Measurements from ENCODE around the gene WNT7B.

Gene WNT7B

GRCh38 chr22:45916515-45916914 lies 60.4 kb downstream of the WNT7B start:
- DNase-seq = no peak
- no peak for TF ChIP-seq CTCF (IDR thresholded peaks at IDR 0.05)
- Mint-ChIP-seq H3K9me3 (peaks cover 5% of the 10 kb centered on the region), H3K27ac (no peak overlapping the region), H3K4me3 (no peak overlapping the region), H3K4me1 (no peaks in the 10 kb centered on the region), H3K36me3 (ENCODE audit: low read depth) (no peaks in the 10 kb centered on the region), H3K27me3 (ENCODE audit: low read depth, poor library complexity) (peaks cover 7% of the 10 kb centered on the region)

GRCh38 chr22:45915841-45916240 lies 61.1 kb downstream of the WNT7B start:
- no peak overlapping the region for H3K27ac Mint-ChIP-seq
- no peak for TF ChIP-seq CTCF (IDR thresholded peaks at IDR 0.05)

GRCh38 chr22:45915151-45915550 lies 61.8 kb downstream of the WNT7B start:
- peaks cover 5% of the 10 kb centered on the region for H3K9me3 Mint-ChIP-seq
- H3K4me1 Mint-ChIP-seq = peaks cover 2% of the 10 kb centered on the region
- DNase-seq = no peak
- no peak for TF ChIP-seq CTCF (IDR thresholded peaks at IDR 0.05)
- H3K27me3 Mint-ChIP-seq (ENCODE audit: low read depth, poor library complexity) = peaks cover 7% of the 10 kb centered on the region
- H3K36me3 Mint-ChIP-seq (ENCODE audit: low read depth) = no peaks in the 10 kb centered on the region
- H3K27ac Mint-ChIP-seq = no peak overlapping the region
- H3K4me3 Mint-ChIP-seq = no peak overlapping the region

More at GRCh38 chr22:45915841-45916240, 61.1 kb downstream of the WNT7B start:
- no peaks in the 10 kb centered on the region for H3K36me3 Mint-ChIP-seq (ENCODE audit: low read depth)
- peaks cover 5% of the 10 kb centered on the region for H3K9me3 Mint-ChIP-seq
- peaks cover 7% of the 10 kb centered on the region for H3K27me3 Mint-ChIP-seq (ENCODE audit: low read depth, poor library complexity)
- no peak for DNase-seq
- no peaks in the 10 kb centered on the region for H3K4me1 Mint-ChIP-seq
- no peak overlapping the region for H3K4me3 Mint-ChIP-seq

- Mint-ChIP-seq H3K4me3 (no peak overlapping the region), H3K4me1 (peaks cover 7% of the 10 kb centered on the region), H3K9me3 (peaks cover 5% of the 10 kb centered on the region), H3K27me3 (ENCODE audit: low read depth, poor library complexity) (peaks cover 7% of the 10 kb centered on the region), H3K36me3 (ENCODE audit: low read depth) (no peaks in the 10 kb centered on the region), H3K27ac (no peak overlapping the region)
- no peak for TF ChIP-seq CTCF (IDR thresholded peaks at IDR 0.05)
- DNase-seq = no peak
Measured at GRCh38 chr22:45914309-45914708, 62.7 kb downstream of the WNT7B start.

- Mint-ChIP-seq H3K27me3 (ENCODE audit: low read depth, poor library complexity) (peaks cover 7% of the 10 kb centered on the region), H3K27ac (no peak overlapping the region), H3K4me3 (no peak overlapping the region), H3K4me1 (peaks cover 7% of the 10 kb centered on the region), H3K36me3 (ENCODE audit: low read depth) (no peaks in the 10 kb centered on the region), H3K9me3 (peaks cover 5% of the 10 kb centered on the region)
- no peak for TF ChIP-seq CTCF (IDR thresholded peaks at IDR 0.05)
- DNase-seq = no peak
Measured at GRCh38 chr22:45912910-45913309, 64.1 kb downstream of the WNT7B start.

- Mint-ChIP-seq H3K4me3 (no peak overlapping the region), H3K36me3 (ENCODE audit: low read depth) (no peaks in the 10 kb centered on the region), H3K27me3 (ENCODE audit: low read depth, poor library complexity) (peaks cover 3% of the 10 kb centered on the region), H3K9me3 (peaks cover 5% of the 10 kb centered on the region), H3K4me1 (peaks cover 12% of the 10 kb centered on the region), H3K27ac (no peak overlapping the region)
- TF ChIP-seq CTCF (IDR thresholded peaks at IDR 0.05) = no peak
- DNase-seq = no peak
Measured at GRCh38 chr22:45911601-45912271, 65.2 kb downstream of the WNT7B start.

All from nephron progenitor cell (in vitro differentiated cells).